HUDEP-2 (cell line): ENCODE data around the gene OLFML1.
A peak's percentile ranks its signal among the peaks of the same experiment; 100 is the strongest.

Experiments
- DNase-seq, 76 experiments: peaks; one replicate each; lab custom pipeline; 2025; ENCODE audit not compliant: unreplicated experiment in 76 of 76; lab: John Stamatoyannopoulos, UW

The OLFML1 gene

GRCh38 chr11:7485186-7486097 is at the start of gene OLFML1:
OLFML1 (plus strand) TSS chr11:7485506; CDS start chr11:7485876, 370 bp downstream.
- no peak for DNase-seq

GRCh38 chr11:7436146-7436545 is 49.2 kb upstream of the OLFML1 start:
- DNase-seq = no peak

- DNase-seq = no peak
These were observed 48.6 kb upstream of the OLFML1 start for GRCh38 chr11:7436657-7437056.

- no peak for DNase-seq
These were observed 47.6 kb upstream of the OLFML1 start for GRCh38 chr11:7437696-7438095.

- DNase-seq = no peak
These were observed 45.5 kb upstream of the OLFML1 start for GRCh38 chr11:7439746-7440320.

- peak in 47 of 76 experiments; percentile 2 to 66 (median 27) for DNase-seq
These were observed 42.6 kb upstream of the OLFML1 start for GRCh38 chr11:7442588-7443215.

GRCh38 chr11:7444091-7444981 is 41.0 kb upstream of the OLFML1 start:
- no peak for DNase-seq

GRCh38 chr11:7445564-7445963 is 39.7 kb upstream of the OLFML1 start:
- DNase-seq = no peak

GRCh38 chr11:7448201-7448600 is 37.1 kb upstream of the OLFML1 start:
- DNase-seq = no peak

GRCh38 chr11:7449211-7449840 is 36.0 kb upstream of the OLFML1 start:
- no peak for DNase-seq

- no peak for DNase-seq
These were observed 35.5 kb upstream of the OLFML1 start for GRCh38 chr11:7449841-7450214.

- DNase-seq = no peak
These were observed 34.5 kb upstream of the OLFML1 start for GRCh38 chr11:7450836-7451235.

GRCh38 chr11:7451520-7451919 is 33.8 kb upstream of the OLFML1 start:
- DNase-seq = no peak

- no peak for DNase-seq
These were observed 33.3 kb upstream of the OLFML1 start for GRCh38 chr11:7451952-7452494.

GRCh38 chr11:7454854-7455253 is 30.5 kb upstream of the OLFML1 start:
- no peak for DNase-seq

GRCh38 chr11:7457211-7457610 is 28.1 kb upstream of the OLFML1 start:
- peak in 11 of 76 experiments; percentile 3 to 40 (median 9) for DNase-seq

GRCh38 chr11:7462706-7463105 is 22.6 kb upstream of the OLFML1 start:
- DNase-seq = no peak

- DNase-seq = no peak
These were observed 17.7 kb upstream of the OLFML1 start for GRCh38 chr11:7467652-7468051.

- DNase-seq = no peak
These were observed 15.9 kb upstream of the OLFML1 start for GRCh38 chr11:7469351-7469865.

- no peak for DNase-seq
These were observed 14.2 kb upstream of the OLFML1 start for GRCh38 chr11:7471071-7471470.
